HepG2 (cell line): ENCODE measurements around the gene TSTD1. TPM values are rescaled to one million over a fixed set of nuclear protein-coding genes. Genes with fewer than 3 reads are reported as not detected.

ENCODE experiments used
- AFF4 ChIP-seq: sonication (generic); formaldehyde crosslinking; IDR thresholded peaks from 2 replicates; pipeline ENCODE4 v1.4.0; 2020; ENCODE audit warnings: missing genetic modification reagents
- BRCA1 ChIP-seq: sonication (generic); formaldehyde crosslinking; IDR thresholded peaks from 2 replicates; pipeline ENCODE4 v1.4.0; 2020; ENCODE audit warnings: missing genetic modification reagents
- CEBPB ChIP-seq: IDR thresholded peaks from 2 replicates; pipeline ENCODE4 v1.6.1; 2011; ENCODE audit warnings: low read depth, low read length, improper control_type of control experiment, borderline replicate concordance
- FLYWCH1 ChIP-seq: sonication (generic); formaldehyde crosslinking; IDR thresholded peaks from 2 replicates; pipeline ENCODE4 v1.8.1; 2023; ENCODE audit warnings: mild to moderate bottlenecking, missing genetic modification reagents
- FOXK1 ChIP-seq: sonication (generic); formaldehyde crosslinking; IDR thresholded peaks from 2 replicates; pipeline ENCODE4 v1.4.0; 2020; ENCODE audit warnings: low read depth, missing genetic modification reagents, borderline replicate concordance
- HBP1 ChIP-seq: IDR thresholded peaks from 2 replicates; pipeline ENCODE4 v1.6.1; 2016; ENCODE audit warnings: low read depth, control low read depth
- KLF15 ChIP-seq: sonication (generic); formaldehyde crosslinking; IDR thresholded peaks from 2 replicates; pipeline ENCODE4 v1.8.1; 2023; ENCODE audit warnings: borderline replicate concordance, mild to moderate bottlenecking, inconsistent platforms, missing genetic modification reagents, mixed read lengths
- MBD4 ChIP-seq: IDR thresholded peaks from 2 replicates; pipeline ENCODE4 v1.6.1; 2012; ENCODE audit warnings: low read length, inconsistent platforms, borderline replicate concordance
- NCOA2 ChIP-seq: sonication (generic); formaldehyde crosslinking; IDR thresholded peaks from 2 replicates; pipeline ENCODE4 v1.8.0; 2022; ENCODE audit warnings: inconsistent platforms
- PHF21A ChIP-seq: sonication (generic); formaldehyde crosslinking; IDR thresholded peaks from 2 replicates; pipeline ENCODE4 v1.5.0; 2020; ENCODE audit warnings: mild to moderate bottlenecking, missing genetic modification reagents
- RFX3 ChIP-seq: IDR thresholded peaks from 2 replicates; pipeline ENCODE4 v1.6.1; 2016; ENCODE audit warnings: missing biosample characterization, missing genetic modification reagents
- SALL1 ChIP-seq: sonication (generic); formaldehyde crosslinking; IDR thresholded peaks from 2 replicates; pipeline ENCODE4 v1.8.0; 2022; ENCODE audit warnings: mild to moderate bottlenecking, missing genetic modification reagents
- TMF1 ChIP-seq: sonication (generic); formaldehyde crosslinking; IDR thresholded peaks from 2 replicates; pipeline ENCODE4 v1.8.1; 2022; ENCODE audit warnings: low read depth, missing genetic modification reagents
- TP53 ChIP-seq: sonication (generic); formaldehyde crosslinking; conservative IDR thresholded peaks from 2 replicates; pipeline ENCODE4 v1.4.0; 2020; ENCODE audit warnings: missing genetic modification reagents
- WIZ ChIP-seq: sonication (generic); formaldehyde crosslinking; IDR thresholded peaks from 2 replicates; pipeline ENCODE4 v1.5.1; 2020; ENCODE audit warnings: mild to moderate bottlenecking, missing genetic modification reagents
- ZC3H13 ChIP-seq: sonication (generic); formaldehyde crosslinking; IDR thresholded peaks from 2 replicates; pipeline ENCODE4 v1.8.1; 2023; ENCODE audit warnings: mild to moderate bottlenecking, missing genetic modification reagents, moderate library complexity
- ZMAT5 ChIP-seq: sonication (generic); formaldehyde crosslinking; IDR thresholded peaks from 2 replicates; pipeline ENCODE4 v1.5.0; 2020; ENCODE audit warnings: mild to moderate bottlenecking, low read depth, missing genetic modification reagents, borderline replicate concordance
- ZNF180 ChIP-seq: sonication (generic); formaldehyde crosslinking; IDR thresholded peaks from 2 replicates; pipeline ENCODE4 v1.4.0; 2020; ENCODE audit warnings: low read depth, missing genetic modification reagents, borderline replicate concordance
- ZNF253 ChIP-seq: sonication (generic); formaldehyde crosslinking; IDR thresholded peaks from 2 replicates; pipeline ENCODE4 v1.8.0; 2022; ENCODE audit warnings: mild to moderate bottlenecking, missing genetic modification reagents, borderline replicate concordance
- ZNF547 ChIP-seq: sonication (generic); formaldehyde crosslinking; IDR thresholded peaks from 2 replicates; pipeline ENCODE4 v1.5.1; 2020; ENCODE audit warnings: mild to moderate bottlenecking, missing genetic modification reagents
- ZNF557 ChIP-seq: sonication (generic); formaldehyde crosslinking; IDR thresholded peaks from 2 replicates; pipeline ENCODE4 v1.4.0; 2020; ENCODE audit warnings: missing genetic modification reagents
- ZNF569 ChIP-seq: sonication (generic); formaldehyde crosslinking; IDR thresholded peaks from 2 replicates; pipeline ENCODE4 v1.5.0; 2020; ENCODE audit warnings: mild to moderate bottlenecking, missing genetic modification reagents, moderate library complexity, borderline replicate concordance
- ZNF615 ChIP-seq: sonication (generic); formaldehyde crosslinking; IDR thresholded peaks from 2 replicates; pipeline ENCODE4 v1.5.0; 2020; ENCODE audit warnings: mild to moderate bottlenecking, missing genetic modification reagents, borderline replicate concordance
- ZSCAN9 ChIP-seq: IDR thresholded peaks from 2 replicates; pipeline ENCODE4 v1.6.1; 2016; ENCODE audit warnings: borderline replicate concordance
- polyA plus RNA-seq, 8 experiments: library from polyadenylated mRNA; depleted of rRNA in 3 of 8; stranded (reverse) in 7 of 8; unstranded in 1 of 8; fragments of >200 nt; fragmentation: Illumina TruSeq in 4 of 8; extraction: Trizol in 4 of 8; gene quantifications; 2 replicates each; pipeline versions ENCODE4 v1.2.1 to v1.2.3, GENCODE V29; 2011 to 2016; ENCODE audit warnings: low read depth in 4 of 8, missing spikeins in 1 of 8, mixed read lengths in 1 of 8; ENCODE audit not compliant: insufficient read depth in 1 of 8
- total RNA-seq, 5 experiments: library from RNA; depleted of rRNA; stranded (reverse); fragments of >200 nt; fragmentation: Illumina TruSeq; extraction: Trizol; gene quantifications; 2 replicates each; pipeline ENCODE4 v1.2.3, GENCODE V29; 2016; ENCODE audit warnings: low read depth in 1 of 5
- TF ChIP-seq, protein P1 (sequence below): IDR thresholded peaks from 2 replicates; pipeline ENCODE4 v1.6.1; 2016

Gene TSTD1
- total and polyA plus RNA-seq, 2 of the 13 experiments (the other 11 are each of a cell fraction or from before 2014, with no cell fraction given) = 0.15 to 0.31 TPM

DNA sequence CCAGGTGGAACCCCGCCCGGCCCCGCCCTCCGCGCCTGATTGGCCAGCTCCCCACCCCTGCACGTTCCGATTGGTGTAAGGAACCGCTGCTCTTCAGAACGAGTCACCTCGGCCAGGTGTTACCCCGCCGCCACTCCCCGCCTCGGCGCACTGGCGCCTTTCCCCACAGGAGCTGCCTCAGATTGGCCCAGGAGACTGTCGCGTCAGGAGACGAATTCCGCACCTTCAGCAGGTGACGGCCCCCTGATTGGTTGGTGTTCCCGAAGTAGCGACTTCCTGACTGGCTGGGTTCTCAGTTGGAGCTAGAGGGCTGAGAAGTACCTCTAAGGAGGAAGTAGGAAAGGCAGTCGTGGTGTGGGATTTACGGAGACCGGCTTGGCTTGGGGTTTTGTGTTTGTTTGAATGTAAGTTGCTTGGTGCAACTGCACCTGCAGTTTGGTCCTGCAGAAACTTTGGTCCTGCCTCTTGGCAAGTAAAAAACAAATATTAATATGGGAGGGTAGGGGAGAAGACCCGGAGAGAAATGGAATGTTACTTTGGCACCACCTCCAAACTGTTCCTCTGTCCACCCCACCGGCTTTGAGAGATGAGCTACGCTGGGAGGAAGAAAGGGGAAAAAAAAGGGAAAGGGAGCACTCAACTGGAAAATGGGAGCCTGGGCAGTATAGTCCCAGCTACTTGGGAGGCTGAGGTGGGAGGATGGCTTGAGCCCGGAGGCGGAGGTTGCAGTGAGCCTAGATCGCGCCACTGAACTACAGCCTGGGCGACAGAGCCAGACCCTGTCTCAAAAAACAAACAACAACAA lies 17.4 kb downstream of the TSTD1 start (continued):
- TF ChIP-seq TP53 (CRISPR knock-in tag) (no peak), CEBPB (no peak), AFF4 (CRISPR knock-in tag) (no peak), KLF15 (no peak), PHF21A (CRISPR knock-in tag) (peak; percentile 30; the same call in 1 of the 2 replicates), TMF1 (no peak), ZNF557 (CRISPR knock-in tag) (peak; percentile 72; the same call in 1 of the 2 replicates), SALL1 (CRISPR knock-in tag) (peak; percentile 57), ZMAT5 (CRISPR knock-in tag) (no peak), HBP1 (CRISPR knock-in tag) (no peak), ZC3H13 (0 out of 2 replicates have a peak, but pooled peaks have one; percentile 38), BRCA1 (CRISPR knock-in tag) (0 out of 2 replicates have a peak, but pooled peaks have one; percentile 44), FOXK1 (CRISPR knock-in tag) (peak; percentile 15; the same call in 1 of the 2 replicates), ZNF615 (CRISPR knock-in tag) (no peak), ZNF569 (CRISPR knock-in tag) (no peak), NCOA2 (CRISPR knock-in tag) (no peak), RFX3 (CRISPR knock-in tag) (no peak), FLYWCH1 (CRISPR knock-in tag) (no peak), MBD4 (no peak), ZNF180 (CRISPR knock-in tag) (no peak), ZNF547 (CRISPR knock-in tag) (no peak), ZNF253 (CRISPR knock-in tag) (no peak), WIZ (CRISPR knock-in tag) (no peak), ZSCAN9 (CRISPR knock-in tag) (no peak; the same call in 1 of the 2 replicates)
- TF ChIP-seq, protein P1, sequence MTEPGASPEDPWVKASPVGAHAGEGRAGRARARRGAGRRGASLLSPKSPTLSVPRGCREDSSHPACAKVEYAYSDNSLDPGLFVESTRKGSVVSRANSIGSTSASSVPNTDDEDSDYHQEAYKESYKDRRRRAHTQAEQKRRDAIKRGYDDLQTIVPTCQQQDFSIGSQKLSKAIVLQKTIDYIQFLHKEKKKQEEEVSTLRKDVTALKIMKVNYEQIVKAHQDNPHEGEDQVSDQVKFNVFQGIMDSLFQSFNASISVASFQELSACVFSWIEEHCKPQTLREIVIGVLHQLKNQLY = no peak
